GM23338 (cell line): Measurements from ENCODE around the gene KAT2A. TPM values are rescaled to one million over a fixed set of nuclear protein-coding genes. Genes with fewer than 3 reads are reported as not detected.

ENCODE experiments used
- ATAC-seq: fragments of 200-7000 bp; cut with Tn5 transposase; 3 replicates; pipeline ENCODE4 v1.9.1; 2020
- DNase-seq: peaks from one replicate; pipeline ENCODE4 v3.0.0-alpha.2; 2015; ENCODE audit warnings: low spot score
- H2AFZ ChIP-seq: fragments of 200-600 bp; sonication (generic); 2 replicates; pipeline ENCODE4 v1.8.0; 2016; ENCODE audit warnings: antibody characterized with exemption, mild to moderate bottlenecking, moderate library complexity
- H3F3A ChIP-seq: fragments of 200-600 bp; sonication (generic); replicated peaks from 2 replicates; pipeline ENCODE4 v1.8.0; 2017; ENCODE audit warnings: antibody characterized with exemption, mixed run types, low read depth
- H3K27ac ChIP-seq: fragments of 200-600 bp; sonication (generic); 2 replicates; pipeline ENCODE4 v1.6.1; 2016; ENCODE audit warnings: low read depth
- H3K27me3 ChIP-seq: fragments of 200-600 bp; sonication (generic); 2 replicates; pipeline ENCODE4 v1.8.0; 2016; ENCODE audit warnings: mild to moderate bottlenecking, mixed run types, moderate library complexity; ENCODE audit not compliant: insufficient read depth
- H3K36me3 ChIP-seq: fragments of 200-600 bp; sonication (generic); 2 replicates; pipeline ENCODE4 v1.8.0; 2016; ENCODE audit warnings: mild to moderate bottlenecking; ENCODE audit not compliant: insufficient read depth
- H3K4me1 ChIP-seq: fragments of 200-600 bp; sonication (generic); 2 replicates; pipeline ENCODE4 v1.8.0; 2016; ENCODE audit warnings: mild to moderate bottlenecking, moderate library complexity; ENCODE audit not compliant: insufficient read depth
- H3K4me2 ChIP-seq: fragments of 200-600 bp; sonication (generic); 2 replicates; pipeline ENCODE4 v1.7.1; 2017; ENCODE audit warnings: mixed run types
- H3K4me3 ChIP-seq: fragments of 200-600 bp; sonication (generic); 2 replicates; pipeline ENCODE4 v1.6.1; 2016; ENCODE audit warnings: mixed run types
- H3K79me2 ChIP-seq: fragments of 200-600 bp; sonication (generic); replicated peaks from 2 replicates; pipeline ENCODE4 v1.8.0; 2017; ENCODE audit warnings: mild to moderate bottlenecking; ENCODE audit not compliant: insufficient read depth
- H3K9me2 ChIP-seq: fragments of 200-600 bp; sonication (generic); 2 replicates; pipeline ENCODE4 v1.8.0; 2017; ENCODE audit not compliant: insufficient read depth
- H4K20me1 ChIP-seq: fragments of 200-600 bp; sonication (generic); replicated peaks from 2 replicates; pipeline ENCODE4 v1.8.0; 2017; ENCODE audit warnings: mild to moderate bottlenecking; ENCODE audit not compliant: insufficient read depth
- H3K27ac Mint-ChIP-seq: 2 replicates; pipeline ENCODE4 v1.8.0; 2020; ENCODE audit warnings: inconsistent platforms, mild to moderate bottlenecking, moderate library complexity, mixed read lengths
- H3K27me3 Mint-ChIP-seq: 3 replicates; pipeline ENCODE4 v1.8.0; 2022; ENCODE audit warnings: low read depth, mild to moderate bottlenecking, moderate library complexity, mixed read lengths, inconsistent platforms; ENCODE audit not compliant: insufficient read depth, poor library complexity
- H3K36me3 Mint-ChIP-seq: 3 replicates; pipeline ENCODE4 v1.8.0; 2021; ENCODE audit warnings: low read depth, mild to moderate bottlenecking, inconsistent platforms, moderate library complexity, mixed read lengths
- H3K4me1 Mint-ChIP-seq: 3 replicates; pipeline ENCODE4 v1.8.0; 2020; ENCODE audit warnings: mild to moderate bottlenecking, inconsistent platforms, mixed read lengths
- H3K4me3 Mint-ChIP-seq: 3 replicates; pipeline ENCODE4 v1.8.0; 2021; ENCODE audit warnings: moderate library complexity, mild to moderate bottlenecking, inconsistent platforms, mixed read lengths
- H3K9me3 Mint-ChIP-seq: 3 replicates; pipeline ENCODE4 v1.8.0; 2020; ENCODE audit warnings: moderate library complexity, mild to moderate bottlenecking, inconsistent platforms, mixed read lengths
- EZH2 ChIP-seq: fragments of 200-600 bp; sonication (generic); IDR thresholded peaks from one replicate; pipeline ENCODE4 v1.8.0; 2017; ENCODE audit warnings: antibody characterized with exemption, mild to moderate bottlenecking, low read depth; ENCODE audit not compliant: unreplicated experiment
- EZH2phosphoT487 ChIP-seq: fragments of 200-600 bp; sonication (generic); IDR thresholded peaks from one replicate; pipeline ENCODE4 v1.8.1; 2018; ENCODE audit warnings: antibody characterized with exemption; ENCODE audit not compliant: unreplicated experiment
- JUNB ChIP-seq: IDR thresholded peaks from one replicate; pipeline ENCODE4 v1.6.1; 2016; ENCODE audit warnings: antibody characterized with exemption; ENCODE audit not compliant: unreplicated experiment
- NANOG ChIP-seq: IDR thresholded peaks from 2 replicates; pipeline ENCODE4 v1.6.1; 2016; ENCODE audit warnings: antibody characterized with exemption, borderline replicate concordance
- POLR2AphosphoS5 ChIP-seq: IDR thresholded peaks from 2 replicates; pipeline ENCODE4 v1.6.1; 2016; ENCODE audit warnings: antibody characterized with exemption, low read depth
- REST ChIP-seq: IDR thresholded peaks from one replicate; pipeline ENCODE4 v1.6.1; 2018; ENCODE audit warnings: antibody characterized with exemption; ENCODE audit not compliant: unreplicated experiment
- STAT1 ChIP-seq: IDR thresholded peaks from one replicate; pipeline ENCODE4 v1.6.1; 2016; ENCODE audit warnings: antibody characterized with exemption; ENCODE audit not compliant: unreplicated experiment
- ZNF331 ChIP-seq: fragments of 250-450 bp; sonication (Bioruptor Pico); IDR thresholded peaks from 2 replicates; pipeline ENCODE4 v1.5.0; 2020; ENCODE audit warnings: low read depth, mild to moderate bottlenecking, moderate library complexity
- polyA plus RNA-seq: library from polyadenylated mRNA; unstranded; fragments of >200 nt; fragmentation: Nextera tagmentation; extraction: Ambion mirVana; gene quantifications from 2 replicates; pipeline ENCODE4 v1.2.1, GENCODE V29; 2016
- total RNA-seq: library from RNA; depleted of rRNA; stranded (reverse); fragments of >200 nt; shearing (Covaris generic); gene quantifications from 2 replicates; pipeline ENCODE4 v1.2.3, GENCODE V29; 2014
- TF ChIP-seq, protein P1 (sequence below): IDR thresholded peaks from 2 replicates; pipeline ENCODE4 v1.6.1; 2016; ENCODE audit warnings: antibody characterized with exemption

KAT2A gene
- total and polyA plus RNA-seq, 2 experiments from 2014 or later, result 13.9 to 25.2 TPM

DNA sequence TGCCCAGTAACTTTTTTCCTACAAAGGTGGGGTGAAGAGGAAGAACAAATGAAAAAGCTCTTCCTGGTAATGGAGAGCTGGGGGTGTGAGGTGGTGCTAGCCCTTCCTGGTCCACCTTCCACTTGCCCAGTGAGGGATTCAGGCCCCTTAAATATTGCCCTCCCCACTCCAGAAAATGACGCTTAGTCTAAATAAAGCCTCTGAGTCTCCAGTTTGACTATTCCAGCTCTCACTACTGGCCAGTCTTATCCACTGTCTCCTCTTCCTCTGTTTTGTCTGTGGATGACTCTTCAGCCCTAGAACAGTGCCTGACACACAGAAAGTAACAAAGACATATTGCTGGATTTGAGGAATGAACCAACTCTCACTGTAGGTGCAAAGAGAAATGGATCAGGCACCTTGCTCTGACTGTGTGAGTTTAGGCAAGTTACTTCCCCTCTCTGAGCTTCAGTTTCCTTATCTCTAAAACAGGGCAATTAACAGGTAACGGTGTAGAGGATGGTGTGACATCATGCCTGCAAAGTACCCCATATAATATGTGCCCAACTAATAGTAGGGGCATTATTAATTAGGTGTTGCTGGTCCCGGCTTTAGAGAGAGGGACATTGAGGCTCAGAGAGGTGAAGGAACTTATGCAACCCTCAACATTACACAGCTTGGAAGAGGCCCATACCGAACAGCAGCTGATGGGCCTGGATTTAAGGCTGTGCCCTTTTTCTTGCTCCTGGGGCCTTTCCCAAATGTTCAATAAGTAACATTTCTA lies 44.2 kb downstream of the KAT2A start:
- no peaks in the 10 kb centered on the region for H4K20me1 ChIP-seq
- Mint-ChIP-seq H3K36me3 (no peaks in the 10 kb centered on the region), H3K4me3 (no peak overlapping the region), H3K27ac (no peak overlapping the region), H3K27me3 (peaks cover 11% of the 10 kb centered on the region), H3K4me1 (peaks cover 14% of the 10 kb centered on the region; the same call in 2 of the 3 replicates), H3K9me3 (no peaks in the 10 kb centered on the region)
- no peak for ATAC-seq
- no peaks in the 10 kb centered on the region for H3K36me3 ChIP-seq
- H3K27me3 ChIP-seq, result 0 out of 2 replicates have a peak, but pooled peaks cover 9% of the 10 kb centered on the region
- DNase-seq, result no peak
- no peaks in the 10 kb centered on the region for H3K79me2 ChIP-seq
- no peak overlapping the region for H2AFZ ChIP-seq
- H3K27ac ChIP-seq, result no peak overlapping the region; the same call in none of the 2 replicates
- no peaks in the 10 kb centered on the region for H3F3A ChIP-seq
- H3K4me3 ChIP-seq, result no peak overlapping the region
- TF ChIP-seq ZNF331 (no peak), REST (no peak), JUNB (no peak)
- TF ChIP-seq, protein P1, sequence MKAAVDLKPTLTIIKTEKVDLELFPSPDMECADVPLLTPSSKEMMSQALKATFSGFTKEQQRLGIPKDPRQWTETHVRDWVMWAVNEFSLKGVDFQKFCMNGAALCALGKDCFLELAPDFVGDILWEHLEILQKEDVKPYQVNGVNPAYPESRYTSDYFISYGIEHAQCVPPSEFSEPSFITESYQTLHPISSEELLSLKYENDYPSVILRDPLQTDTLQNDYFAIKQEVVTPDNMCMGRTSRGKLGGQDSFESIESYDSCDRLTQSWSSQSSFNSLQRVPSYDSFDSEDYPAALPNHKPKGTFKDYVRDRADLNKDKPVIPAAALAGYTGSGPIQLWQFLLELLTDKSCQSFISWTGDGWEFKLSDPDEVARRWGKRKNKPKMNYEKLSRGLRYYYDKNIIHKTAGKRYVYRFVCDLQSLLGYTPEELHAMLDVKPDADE, result no peak
- no peaks in the 10 kb centered on the region for H3K9me2 ChIP-seq
- H3K4me2 ChIP-seq, result no peak overlapping the region
- H3K4me1 ChIP-seq, result peaks cover 5% of the 10 kb centered on the region; the same call in 1 of the 2 replicates

DNA sequence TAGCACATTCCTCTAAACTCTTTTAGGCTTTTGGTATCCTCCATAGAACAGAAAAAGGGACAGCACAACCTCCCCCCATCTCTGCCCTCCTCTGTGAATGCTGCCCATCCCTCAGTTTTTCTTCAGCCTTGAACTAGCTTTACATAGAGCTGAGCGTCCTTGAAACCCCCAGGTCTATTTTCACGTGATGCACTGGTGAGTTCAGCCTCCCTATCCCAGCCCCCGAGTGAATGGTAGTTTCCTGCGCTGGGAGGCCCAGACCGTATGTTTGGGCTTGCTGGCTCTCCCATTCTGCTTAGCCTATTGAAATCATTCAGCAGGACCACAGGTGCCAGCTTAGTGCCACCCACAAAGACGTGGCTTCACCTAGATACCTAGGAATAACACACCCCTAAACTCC lies 45.4 kb downstream of the KAT2A start:
- no peaks in the 10 kb centered on the region for H3K36me3 Mint-ChIP-seq
- H3K27ac Mint-ChIP-seq, result no peak overlapping the region
- no peak overlapping the region for H3K4me3 Mint-ChIP-seq
- Histone ChIP-seq H2AFZ (no peak overlapping the region), H3K36me3 (no peaks in the 10 kb centered on the region), H3K27me3 (0 out of 2 replicates have a peak, but pooled peaks cover 9% of the 10 kb centered on the region), H3F3A (no peaks in the 10 kb centered on the region), H3K4me1 (peaks cover 9% of the 10 kb centered on the region; the same call in 1 of the 2 replicates), H3K4me2 (no peak overlapping the region), H3K9me2 (no peaks in the 10 kb centered on the region), H4K20me1 (no peaks in the 10 kb centered on the region), H3K4me3 (no peak overlapping the region), H3K79me2 (no peaks in the 10 kb centered on the region), H3K27ac (no peak overlapping the region)
- H3K27me3 Mint-ChIP-seq, result peaks cover 17% of the 10 kb centered on the region
- ATAC-seq (no peak), DNase-seq (no peak)
- H3K9me3 Mint-ChIP-seq, result no peaks in the 10 kb centered on the region
- peaks cover 23% of the 10 kb centered on the region; the same call in 2 of the 3 replicates for H3K4me1 Mint-ChIP-seq
- no peak for TF ChIP-seq JUNB
- no peak for TF ChIP-seq REST
- TF ChIP-seq STAT1, result no peak
- no peak for TF ChIP-seq EZH2
- TF ChIP-seq NANOG, result no peak
- no peak for TF ChIP-seq EZH2phosphoT487
- no peak for TF ChIP-seq POLR2AphosphoS5
- no peak for TF ChIP-seq ZNF331
- TF ChIP-seq, protein P1, result no peak
